ENCODE data around the gene PLEK. TPM values are rescaled to one million over a fixed set of nuclear protein-coding genes. Genes with fewer than 3 reads are reported as not detected.

PLEK gene
- total and polyA plus RNA-seq, 10 of the 15 experiments (the other 5 are each of a cell fraction or from before 2014, with no cell fraction given): 229 to 804 (median 362) TPM

Other genes starting within 250 kb of the PLEK start
- gene PNO1, start 207.4 kb upstream of the PLEK start, total RNA-seq (2014; rRNA removed): 30.3 and 30.8 TPM in 2 replicates
- 29.1 and 30.2 TPM in 2 replicates for gene PNO1, start 207.4 kb upstream of the PLEK start, total RNA-seq (2014; rRNA removed; fragmentation: Illumina TruSeq; extraction: Trizol)
- gene PNO1, start 207.4 kb upstream of the PLEK start, total RNA-seq (2021): 21.8 and 23.7 TPM in 2 replicates
- gene PNO1, start 207.4 kb upstream of the PLEK start, polyA plus RNA-seq (2011; rRNA removed): 18.8 and 21.9 TPM in 2 replicates
- gene PNO1, start 207.4 kb upstream of the PLEK start, polyA plus RNA-seq (2014; fragmentation: Illumina TruSeq; extraction: Trizol): 33.4 and 34.2 TPM in 2 replicates
- 10 to 100 TPM in 1 of 2 experiments, 1 to 10 TPM in 1; 9.7 to 18.5 TPM for gene PNO1, start 207.4 kb upstream of the PLEK start, polyA plus RNA-seq (2014; fragmentation: Nextera tagmentation; extraction: Ambion mirVana)
- gene PNO1, start 207.4 kb upstream of the PLEK start, polyA plus RNA-seq (2014; rRNA removed): 31.2 and 34.4 TPM in 2 replicates
- gene PNO1, start 207.4 kb upstream of the PLEK start, polyA plus RNA-seq (2016; fragmentation: Nextera tagmentation; extraction: Ambion mirVana): 10 to 100 TPM; 57.2 to 60.2 TPM
- gene PPP3R1, start 112.8 kb upstream of the PLEK start, total RNA-seq (2014; rRNA removed): 15.3 and 16.2 TPM in 2 replicates
- 25.7 and 26.1 TPM in 2 replicates for gene PPP3R1, start 112.8 kb upstream of the PLEK start, total RNA-seq (2014; rRNA removed; fragmentation: Illumina TruSeq; extraction: Trizol)
- 61.0 and 62.5 TPM in 2 replicates for gene PPP3R1, start 112.8 kb upstream of the PLEK start, total RNA-seq (2021)
- gene PPP3R1, start 112.8 kb upstream of the PLEK start, polyA plus RNA-seq (2011; rRNA removed): 16.3 and 26.3 TPM in 2 replicates
- gene PPP3R1, start 112.8 kb upstream of the PLEK start, polyA plus RNA-seq (2014; fragmentation: Illumina TruSeq; extraction: Trizol): 43.0 and 55.7 TPM in 2 replicates
- 1 to 10 TPM; 5.4 to 9.7 TPM for gene PPP3R1, start 112.8 kb upstream of the PLEK start, polyA plus RNA-seq (2014; fragmentation: Nextera tagmentation; extraction: Ambion mirVana)
- gene PPP3R1, start 112.8 kb upstream of the PLEK start, polyA plus RNA-seq (2014; rRNA removed): 18.5 TPM in 2 replicates
- gene PPP3R1, start 112.8 kb upstream of the PLEK start, polyA plus RNA-seq (2016; fragmentation: Nextera tagmentation; extraction: Ambion mirVana): 1 to 10 TPM; 1.5 to 6.2 TPM
- gene CNRIP1, start 45.3 kb upstream of the PLEK start, total RNA-seq (2014; rRNA removed): not detected in 2 replicates
- not detected in 2 replicates for gene CNRIP1, start 45.3 kb upstream of the PLEK start, total RNA-seq (2014; rRNA removed; fragmentation: Illumina TruSeq; extraction: Trizol)
- not detected in 2 replicates for gene CNRIP1, start 45.3 kb upstream of the PLEK start, total RNA-seq (2021)
- gene CNRIP1, start 45.3 kb upstream of the PLEK start, polyA plus RNA-seq (2011; rRNA removed): not detected in 2 replicates
- gene CNRIP1, start 45.3 kb upstream of the PLEK start, polyA plus RNA-seq (2014; fragmentation: Illumina TruSeq; extraction: Trizol): not detected in 2 replicates
- not detected for gene CNRIP1, start 45.3 kb upstream of the PLEK start, polyA plus RNA-seq (2014; fragmentation: Nextera tagmentation; extraction: Ambion mirVana)
- not detected in 2 replicates for gene CNRIP1, start 45.3 kb upstream of the PLEK start, polyA plus RNA-seq (2014; rRNA removed)
- not detected for gene CNRIP1, start 45.3 kb upstream of the PLEK start, polyA plus RNA-seq (2016; fragmentation: Nextera tagmentation; extraction: Ambion mirVana)
- gene FBXO48, start 102.0 kb downstream of the PLEK start, total RNA-seq (2014; rRNA removed): 0.56 and 0.87 TPM in 2 replicates
- 1.4 and 1.5 TPM in 2 replicates for gene FBXO48, start 102.0 kb downstream of the PLEK start, total RNA-seq (2014; rRNA removed; fragmentation: Illumina TruSeq; extraction: Trizol)
- gene FBXO48, start 102.0 kb downstream of the PLEK start, total RNA-seq (2021): 0.85 and 1.1 TPM in 2 replicates
- gene FBXO48, start 102.0 kb downstream of the PLEK start, polyA plus RNA-seq (2011; rRNA removed): 2.3 and 3.2 TPM in 2 replicates
- 1.5 and 2.2 TPM in 2 replicates for gene FBXO48, start 102.0 kb downstream of the PLEK start, polyA plus RNA-seq (2014; fragmentation: Illumina TruSeq; extraction: Trizol)
- 1 to 10 TPM in 1 of 2 experiments, under 1 TPM in 1; 0.90 to 1.1 TPM for gene FBXO48, start 102.0 kb downstream of the PLEK start, polyA plus RNA-seq (2014; fragmentation: Nextera tagmentation; extraction: Ambion mirVana)
- gene FBXO48, start 102.0 kb downstream of the PLEK start, polyA plus RNA-seq (2014; rRNA removed): 0.67 and 1.3 TPM in 2 replicates
- gene FBXO48, start 102.0 kb downstream of the PLEK start, polyA plus RNA-seq (2016; fragmentation: Nextera tagmentation; extraction: Ambion mirVana): 1 to 10 TPM; 1.1 to 1.5 TPM
- gene APLF, start 102.3 kb downstream of the PLEK start, total RNA-seq (2014; rRNA removed): 1.7 and 2.5 TPM in 2 replicates
- gene APLF, start 102.3 kb downstream of the PLEK start, total RNA-seq (2014; rRNA removed; fragmentation: Illumina TruSeq; extraction: Trizol): 2.3 and 2.4 TPM in 2 replicates
- 1.9 TPM in 2 replicates for gene APLF, start 102.3 kb downstream of the PLEK start, total RNA-seq (2021)
- gene APLF, start 102.3 kb downstream of the PLEK start, polyA plus RNA-seq (2011; rRNA removed): 0.71 and 1.4 TPM in 2 replicates
- 1.8 and 2.6 TPM in 2 replicates for gene APLF, start 102.3 kb downstream of the PLEK start, polyA plus RNA-seq (2014; fragmentation: Illumina TruSeq; extraction: Trizol)
- gene APLF, start 102.3 kb downstream of the PLEK start, polyA plus RNA-seq (2014; fragmentation: Nextera tagmentation; extraction: Ambion mirVana): under 1 TPM; 0.66 to 0.69 TPM
- gene APLF, start 102.3 kb downstream of the PLEK start, polyA plus RNA-seq (2014; rRNA removed): 1.1 and 1.2 TPM in 2 replicates
- 1 to 10 TPM; 2.1 to 2.8 TPM for gene APLF, start 102.3 kb downstream of the PLEK start, polyA plus RNA-seq (2016; fragmentation: Nextera tagmentation; extraction: Ambion mirVana)

Data from GM12878 (cell line).